Stimulated activated naive CD8-positive, alpha-beta T cell treated with anti-CD3 and anti-CD28 coated beads, Interleukin-15, Interleukin-2, amounts not matched to agents 100 U/mL and 50 U/mL, for 24 hours (primary cell): ENCODE results near the gene RALGAPB.
A peak's percentile ranks its signal among the peaks of the same experiment; 100 is the strongest.
"Not testable (repeated sequence)": the region's sequence is repeated elsewhere in the genome, so short reads cannot be mapped to it uniquely, and the experiment has no call there.

Source experiments
- ATAC-seq: fragments of 150-1000 bp; cut with Tn5 transposase; one replicate; pipeline ENCODE4 v1.10.0; 2021
- DNase-seq: peaks from one replicate; pipeline ENCODE4 v3.0.0; 2021

Gene RALGAPB

GRCh38 chr20:38585404-38586180, 112.9 kb downstream of the RALGAPB start:
- DNase-seq (no peak), ATAC-seq (no peak)

- DNase-seq: no peak
- ATAC-seq: no peak
Measured at GRCh38 chr20:38586181-38586525, 113.5 kb downstream of the RALGAPB start.

- ATAC-seq: no peak
- DNase-seq: no peak
Measured at GRCh38 chr20:38588303-38588702, 115.7 kb downstream of the RALGAPB start.

- DNase-seq: no peak
- ATAC-seq: no peak
Measured at GRCh38 chr20:38589351-38589750, 116.7 kb downstream of the RALGAPB start.

GRCh38 chr20:38589967-38590675, 117.5 kb downstream of the RALGAPB start:
- ATAC-seq (no peak), DNase-seq (no peak)

DNA sequence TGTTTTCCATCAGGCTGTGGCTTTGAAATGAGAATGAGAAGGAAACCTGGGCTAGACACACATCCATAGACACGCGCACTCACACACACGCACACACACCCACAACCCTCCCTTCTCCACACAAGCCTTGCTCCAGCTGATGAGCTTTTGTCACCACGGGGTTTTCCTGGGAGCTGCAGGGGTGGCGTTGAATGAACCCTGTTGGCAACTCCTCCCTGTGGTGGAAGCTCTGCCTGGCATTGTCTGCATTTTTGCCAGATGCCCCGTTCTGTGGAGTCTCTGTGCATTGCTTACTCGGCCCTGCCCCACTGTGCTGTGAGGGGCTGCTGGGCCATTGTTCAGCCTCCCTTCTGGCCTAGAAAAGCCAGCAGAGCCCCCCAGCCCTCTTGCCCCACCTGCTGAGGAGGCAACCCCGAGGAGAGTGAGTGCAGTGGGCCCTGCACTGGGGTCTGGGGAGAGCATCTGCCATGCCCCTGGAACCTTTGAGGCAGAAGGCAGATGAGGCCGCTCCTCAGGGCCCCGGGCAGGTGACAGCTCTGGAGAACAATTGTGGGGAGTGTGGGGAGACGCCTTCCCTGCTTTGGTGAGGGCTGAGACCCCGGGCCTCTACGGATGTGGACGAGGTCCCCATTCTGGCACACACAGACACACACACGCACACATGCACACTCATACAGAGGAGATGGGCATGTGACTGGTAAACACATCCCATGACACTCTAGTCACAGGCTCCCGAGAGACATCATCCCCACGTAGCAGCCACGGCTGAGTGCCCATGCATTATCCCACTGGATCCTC, 118.2 kb downstream of the RALGAPB start:
- ATAC-seq (no peak), DNase-seq (no peak)

DNA sequence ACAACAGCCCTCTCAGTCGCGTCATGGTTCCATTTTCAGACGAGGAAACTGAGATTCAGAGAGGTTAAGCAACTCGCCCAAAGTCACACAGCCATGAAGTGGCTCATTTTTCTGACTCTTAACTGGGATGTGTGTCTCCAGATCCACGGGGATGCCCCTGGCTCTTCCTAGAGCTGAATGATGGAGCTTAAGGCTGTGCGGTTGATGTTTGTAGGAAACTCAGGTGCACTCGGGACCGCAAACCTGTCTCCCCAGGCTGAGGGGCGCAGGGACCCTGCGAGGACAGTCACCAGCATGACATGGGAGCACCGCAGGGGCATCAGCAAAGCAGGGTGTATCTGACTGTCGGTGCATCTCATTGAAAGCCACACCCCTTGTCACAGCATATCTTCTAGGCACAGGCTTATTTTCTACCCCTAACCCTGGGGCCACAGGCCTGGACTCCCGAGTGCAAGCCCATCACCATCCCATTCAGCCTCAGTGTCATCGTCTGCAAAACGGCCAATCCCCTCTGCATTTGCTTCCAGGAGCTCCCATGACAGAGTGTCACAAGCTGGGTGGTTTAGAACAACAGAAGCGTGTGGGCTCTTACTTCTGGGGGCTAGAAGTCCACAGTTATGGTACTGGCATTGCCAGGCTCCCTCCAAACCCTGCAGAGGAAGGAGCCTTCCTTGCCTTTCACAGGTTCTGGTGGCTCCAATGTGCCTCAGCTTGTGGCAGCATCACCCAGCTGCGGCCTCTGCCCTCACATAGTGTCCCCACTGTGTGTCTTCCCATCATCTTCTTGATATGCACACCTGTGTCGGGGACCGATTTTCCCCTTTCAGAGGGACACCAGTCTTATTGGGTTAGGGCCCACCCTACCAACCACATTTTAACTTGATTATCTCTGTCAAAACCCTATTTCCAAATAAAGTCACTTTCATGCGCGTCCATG, 119.1 kb downstream of the RALGAPB start:
- DNase-seq (no peak), ATAC-seq (no peak)

- DNase-seq, ATAC-seq: not testable (repeated sequence)
Measured at GRCh38 chr20:38592411-38592790, 119.8 kb downstream of the RALGAPB start.

DNA sequence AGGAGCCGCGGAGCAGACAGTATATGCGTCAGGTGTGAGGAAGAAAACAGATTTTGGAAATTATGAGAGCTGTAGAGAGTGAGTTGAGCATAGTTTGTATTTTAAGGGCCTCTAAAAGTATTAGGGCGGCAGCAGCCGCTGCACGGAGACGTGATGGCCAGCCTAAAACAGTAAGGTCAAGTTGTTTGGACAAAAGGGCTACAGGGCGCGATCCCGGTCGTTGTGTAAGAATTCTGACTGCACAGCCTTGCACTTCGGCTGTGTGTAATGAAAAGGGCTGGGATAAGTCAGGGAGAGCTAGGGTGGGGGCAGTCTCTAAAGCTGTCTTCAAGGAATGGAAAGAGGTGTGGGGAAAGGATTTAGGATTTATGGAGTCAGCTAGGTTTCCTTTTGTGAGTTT, 121.6 kb downstream of the RALGAPB start:
- not testable (repeated sequence) for DNase-seq, ATAC-seq

GRCh38 chr20:38595886-38596285, 123.2 kb downstream of the RALGAPB start:
- not testable (repeated sequence) for DNase-seq, ATAC-seq

GRCh38 chr20:38599410-38599882, 126.8 kb downstream of the RALGAPB start:
- DNase-seq (no peak), ATAC-seq (no peak)

- ATAC-seq (no peak), DNase-seq (no peak)
Measured at GRCh38 chr20:38600057-38600456, 127.4 kb downstream of the RALGAPB start.

DNA sequence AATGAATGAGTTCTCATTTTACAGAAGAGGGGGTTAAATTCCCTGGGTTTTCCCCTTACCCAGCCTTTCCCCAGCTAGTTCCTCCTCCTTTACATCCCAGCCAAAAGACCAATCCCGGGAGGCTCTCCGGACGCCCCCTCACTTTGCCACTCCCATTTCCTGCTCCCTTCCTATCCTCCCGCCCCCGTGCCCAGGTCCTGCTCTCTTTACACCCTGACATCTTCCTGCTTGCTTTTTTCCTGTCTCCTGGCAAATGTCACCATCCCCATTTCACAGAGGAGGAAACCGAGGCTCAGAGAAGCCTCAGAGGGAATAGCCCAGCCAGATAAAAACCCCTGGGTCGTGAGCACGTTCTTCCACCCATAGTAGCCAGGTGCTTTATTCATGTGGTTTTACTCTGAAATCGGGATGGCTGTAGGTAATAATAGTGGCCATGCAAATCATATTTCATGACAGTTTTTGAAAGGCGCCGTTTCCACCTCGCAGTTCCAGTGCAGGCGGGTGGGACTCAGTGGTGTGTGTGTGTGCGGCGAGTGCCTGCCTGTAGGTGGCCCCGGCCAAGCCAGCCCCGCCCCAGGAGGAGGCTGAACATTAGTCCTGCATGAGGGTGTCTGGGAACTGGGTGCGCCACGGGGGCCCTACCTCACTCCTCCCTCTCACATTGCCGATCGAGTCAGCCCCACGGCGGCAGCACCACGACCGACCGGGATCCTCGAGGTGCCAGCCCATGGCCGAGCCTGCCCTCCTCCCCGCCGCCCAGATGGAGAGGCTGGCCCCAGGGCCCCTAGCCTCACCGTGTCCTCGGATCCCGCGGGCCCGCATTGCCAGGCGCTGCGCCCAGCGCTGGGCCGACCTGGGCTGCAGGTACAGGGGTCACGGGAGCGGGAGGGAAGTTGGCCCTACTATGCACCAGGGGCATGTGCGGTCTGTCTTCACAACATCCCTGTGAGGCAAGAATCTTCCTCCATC, 128.9 kb downstream of the RALGAPB start, which contains the start of gene ARHGAP40:
ARHGAP40 (plus strand) TSS at position 594 of the 969 bp plus-strand sequence.
- peak; percentile 38 for DNase-seq
- ATAC-seq: peak; percentile 52

DNA sequence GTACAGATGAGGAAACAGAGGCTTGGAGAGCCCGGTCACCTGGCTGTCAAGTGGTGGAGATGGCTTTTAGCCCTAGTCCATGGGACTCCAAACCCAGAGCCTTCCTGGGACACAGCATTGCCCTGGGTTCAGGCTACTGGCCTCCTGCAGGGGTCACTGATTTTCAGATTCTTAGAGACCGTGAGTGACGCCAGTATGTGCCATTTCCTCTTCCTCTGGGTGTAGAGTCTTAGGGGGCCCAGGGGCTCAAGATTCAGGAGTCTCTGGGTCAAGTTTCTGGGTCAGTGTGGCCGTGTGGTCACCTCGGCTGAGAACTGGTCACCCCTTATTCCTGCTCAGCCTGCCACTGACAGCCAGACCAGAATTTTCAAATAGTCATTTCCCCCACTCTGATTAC, 129.5 kb downstream of the RALGAPB start:
- no peak for DNase-seq
- no peak for ATAC-seq

GRCh38 chr20:38603286-38603685, 130.6 kb downstream of the RALGAPB start:
- DNase-seq (no peak), ATAC-seq (no peak)

- ATAC-seq (no peak), DNase-seq (no peak)
Measured at GRCh38 chr20:38604873-38605303, 132.2 kb downstream of the RALGAPB start.

DNA sequence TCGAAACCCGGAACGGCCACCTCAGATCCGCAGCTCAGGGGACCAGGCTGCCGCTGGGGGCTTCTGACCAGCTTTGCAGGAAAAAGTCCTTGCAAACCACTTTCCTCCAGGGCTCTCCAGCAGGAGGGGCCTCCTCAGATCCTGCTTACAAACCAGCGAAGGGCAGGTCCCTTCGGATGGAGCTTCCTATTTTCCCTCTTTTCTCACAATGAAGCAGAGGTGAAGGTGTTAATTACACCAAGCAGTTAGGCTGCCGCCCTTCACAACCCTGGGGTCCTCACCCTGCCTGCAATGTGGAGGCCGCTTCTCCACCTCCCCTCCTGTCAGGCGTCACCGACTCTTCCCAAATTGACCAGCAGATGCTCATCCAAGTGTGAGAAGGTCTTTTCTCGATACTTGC, 134.7 kb downstream of the RALGAPB start:
- DNase-seq (no peak), ATAC-seq (no peak)

DNA sequence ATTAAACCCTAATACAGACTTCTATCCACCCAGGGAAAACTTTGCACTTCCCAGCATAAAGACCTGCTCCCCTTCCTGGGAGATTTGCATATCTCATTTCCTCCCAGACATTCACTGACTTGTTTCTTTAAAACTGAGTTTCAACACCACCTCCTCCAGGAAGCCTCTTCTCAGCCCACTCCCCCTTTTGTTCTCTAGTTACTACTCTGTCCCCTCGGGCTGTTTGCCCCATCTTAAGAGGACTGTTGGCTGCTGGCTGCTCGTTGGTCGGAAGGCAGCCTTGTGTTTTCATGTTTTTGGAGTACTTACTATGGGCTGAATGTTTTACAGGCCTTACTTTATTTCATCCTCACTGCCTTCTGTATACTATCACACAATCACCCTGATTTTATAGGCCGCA, 135.5 kb downstream of the RALGAPB start:
- ATAC-seq (no peak), DNase-seq (no peak)

GRCh38 chr20:38609815-38610214, 137.2 kb downstream of the RALGAPB start:
- ATAC-seq: no peak
- DNase-seq: no peak

DNA sequence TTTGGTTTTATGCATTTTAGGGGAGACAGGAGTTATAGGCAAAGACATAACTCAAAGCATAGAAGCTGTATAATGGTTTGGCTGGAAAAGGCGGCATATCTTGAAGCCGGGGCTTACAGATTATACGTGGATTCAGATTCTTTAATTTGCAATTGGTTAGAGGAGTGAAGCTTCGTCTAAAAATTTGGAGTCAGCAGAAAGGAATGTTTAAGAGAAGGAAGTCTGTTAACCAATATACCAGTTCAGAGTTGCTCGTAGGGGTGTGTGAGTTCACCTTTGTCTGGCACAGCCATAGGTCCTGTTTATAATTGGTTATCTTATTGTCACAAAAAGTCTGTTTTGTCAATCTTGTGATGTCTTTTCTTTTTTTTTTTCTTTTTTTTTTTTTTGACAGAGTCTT, 137.9 kb downstream of the RALGAPB start:
- DNase-seq (no peak), ATAC-seq (no peak)
